ENCODE data around the gene SPTBN1.

GRCh38 chr2:54710216-54710615 is 254.1 kb downstream of the SPTBN1 start:
- TF ChIP-seq, protein P1, sequence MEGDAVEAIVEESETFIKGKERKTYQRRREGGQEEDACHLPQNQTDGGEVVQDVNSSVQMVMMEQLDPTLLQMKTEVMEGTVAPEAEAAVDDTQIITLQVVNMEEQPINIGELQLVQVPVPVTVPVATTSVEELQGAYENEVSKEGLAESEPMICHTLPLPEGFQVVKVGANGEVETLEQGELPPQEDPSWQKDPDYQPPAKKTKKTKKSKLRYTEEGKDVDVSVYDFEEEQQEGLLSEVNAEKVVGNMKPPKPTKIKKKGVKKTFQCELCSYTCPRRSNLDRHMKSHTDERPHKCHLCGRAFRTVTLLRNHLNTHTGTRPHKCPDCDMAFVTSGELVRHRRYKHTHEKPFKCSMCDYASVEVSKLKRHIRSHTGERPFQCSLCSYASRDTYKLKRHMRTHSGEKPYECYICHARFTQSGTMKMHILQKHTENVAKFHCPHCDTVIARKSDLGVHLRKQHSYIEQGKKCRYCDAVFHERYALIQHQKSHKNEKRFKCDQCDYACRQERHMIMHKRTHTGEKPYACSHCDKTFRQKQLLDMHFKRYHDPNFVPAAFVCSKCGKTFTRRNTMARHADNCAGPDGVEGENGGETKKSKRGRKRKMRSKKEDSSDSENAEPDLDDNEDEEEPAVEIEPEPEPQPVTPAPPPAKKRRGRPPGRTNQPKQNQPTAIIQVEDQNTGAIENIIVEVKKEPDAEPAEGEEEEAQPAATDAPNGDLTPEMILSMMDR (IDR thresholded peaks at IDR 0.05; ENCODE audit: extremely low read depth in 1 of 2, insufficient read depth in 1 of 2, low read depth in 1 of 2, low read length in 2 of 2), result no peak
- no peak for TF ChIP-seq POLR2AphosphoS5 (IDR thresholded peaks at IDR 0.05; ENCODE audit: insufficient read depth, low read depth, low read length)
- no peak for TF ChIP-seq EZH2 (IDR thresholded peaks at IDR 0.05; ENCODE audit: borderline replicate concordance, low read depth, low read length, severe bottlenecking)
- TF ChIP-seq POLR2A (IDR thresholded peaks at IDR 0.05; ENCODE audit: low read depth, low read length), result no peak
